GM23248 (cell line): ENCODE data around the gene PNLIPRP1.

ENCODE experiments used
- EZH2 ChIP-seq: fragments of 200-600 bp; sonication (generic); IDR thresholded peaks from 2 replicates; pipeline ENCODE4 v1.6.1; 2018; ENCODE audit warnings: antibody characterized with exemption, mild to moderate bottlenecking; ENCODE audit not compliant: insufficient read depth, poor library complexity, severe bottlenecking
- EZH2phosphoT487 ChIP-seq: fragments of 200-600 bp; sonication (generic); IDR thresholded peaks from 2 replicates; pipeline ENCODE4 v1.6.1; 2018; ENCODE audit warnings: antibody characterized with exemption, moderate library complexity, mild to moderate bottlenecking, low read depth; ENCODE audit not compliant: insufficient read depth

- no peak for TF ChIP-seq EZH2
- TF ChIP-seq EZH2phosphoT487: no peak
Observed at GRCh38 chr10:116611153-116611545, 20.4 kb downstream of the PNLIPRP1 start.
